Left lobe of liver (tissue), 2 donors: ENCODE results near the gene CLSTN2. TPM values are rescaled to one million over a fixed set of nuclear protein-coding genes. Genes with fewer than 3 reads are reported as not detected.

Experiments
- ATAC-seq: fragments of 200-7000 bp; cut with Tn5 transposase; one replicate; pipeline ENCODE4 v1.9.1; 2020; ENCODE audit warnings: mild to moderate bottlenecking, moderate library complexity
- DNase-seq: peaks from one replicate; pipeline ENCODE4 v3.0.0-alpha.2; 2020; ENCODE audit warnings: low spot score
- total RNA-seq: library from RNA; stranded (reverse); gene quantifications from one replicate; pipeline ENCODE4 v1.2.1, GENCODE V29; 2021
- donor health status: DM: no; HTN: no; CAD: no; lungs with moderate emphysema.
- donor health status: DM: no; HTN: yes; CAD: no.

The CLSTN2 gene
- total RNA-seq, 1 donor from 2014 or later = 1.9 TPM

- DNase-seq (no peak), ATAC-seq (no peak)
Observed at GRCh38 chr3:140177943-140178342, 243.0 kb downstream of the CLSTN2 start.

GRCh38 chr3:140178482-140178881 lies 243.5 kb downstream of the CLSTN2 start:
- DNase-seq (no peak), ATAC-seq (no peak)

GRCh38 chr3:140180603-140181002 lies 245.6 kb downstream of the CLSTN2 start:
- ATAC-seq (no peak), DNase-seq (no peak)

- ATAC-seq = no peak
Observed at GRCh38 chr3:140185375-140185774, 250.4 kb downstream of the CLSTN2 start.

GRCh38 chr3:140186421-140186920 lies 251.5 kb downstream of the CLSTN2 start:
- peak; percentile 89 for ATAC-seq

More at GRCh38 chr3:140185375-140185774, 250.4 kb downstream of the CLSTN2 start:
- no peak for DNase-seq

GRCh38 chr3:140187028-140187427 lies 252.0 kb downstream of the CLSTN2 start:
- no peak for DNase-seq
- ATAC-seq = no peak

More at GRCh38 chr3:140186421-140186920, 251.5 kb downstream of the CLSTN2 start:
- no peak for DNase-seq

GRCh38 chr3:140187656-140188221 lies 252.8 kb downstream of the CLSTN2 start:
- DNase-seq = no peak

GRCh38 chr3:140188285-140188684 lies 253.3 kb downstream of the CLSTN2 start:
- ATAC-seq (no peak), DNase-seq (no peak)

More at GRCh38 chr3:140187656-140188221, 252.8 kb downstream of the CLSTN2 start:
- ATAC-seq = no peak

- no peak for ATAC-seq
- DNase-seq = no peak
Observed at GRCh38 chr3:140189267-140189666, 254.3 kb downstream of the CLSTN2 start.

- no peak for DNase-seq
- ATAC-seq = no peak
Observed at GRCh38 chr3:140189976-140190375, 255.0 kb downstream of the CLSTN2 start.

- ATAC-seq = no peak
- no peak for DNase-seq
Observed at GRCh38 chr3:140196970-140197369, 262.0 kb downstream of the CLSTN2 start.

- no peak for DNase-seq
- ATAC-seq = no peak
Observed at GRCh38 chr3:140198242-140198641, 263.3 kb downstream of the CLSTN2 start.

- no peak for ATAC-seq
- DNase-seq = no peak
Observed at GRCh38 chr3:140199008-140199407, 264.0 kb downstream of the CLSTN2 start.

- DNase-seq = no peak
- ATAC-seq = no peak
Observed at GRCh38 chr3:140199743-140200142, 264.8 kb downstream of the CLSTN2 start.

GRCh38 chr3:140203510-140203909 lies 268.5 kb downstream of the CLSTN2 start:
- ATAC-seq = no peak
- no peak for DNase-seq

GRCh38 chr3:140204271-140204984 lies 269.4 kb downstream of the CLSTN2 start:
- ATAC-seq = no peak
- no peak for DNase-seq

GRCh38 chr3:140205598-140205997 lies 270.6 kb downstream of the CLSTN2 start:
- no peak for ATAC-seq
- no peak for DNase-seq

- DNase-seq (no peak), ATAC-seq (peak; percentile 26)
Observed at GRCh38 chr3:140206196-140207040, 271.4 kb downstream of the CLSTN2 start.

GRCh38 chr3:140207541-140207940 lies 272.6 kb downstream of the CLSTN2 start:
- ATAC-seq = no peak
- DNase-seq = no peak

- ATAC-seq = peak; percentile 75
- DNase-seq = no peak
Observed at GRCh38 chr3:140216249-140216648, 281.3 kb downstream of the CLSTN2 start.

GRCh38 chr3:140219291-140219690 lies 284.3 kb downstream of the CLSTN2 start:
- ATAC-seq (no peak), DNase-seq (no peak)
